SH-SY5Y (cell line): ENCODE results near the gene MMP24.

Source experiments
- GATA2 ChIP-seq: IDR thresholded peaks from 2 replicates; pipeline ENCODE4 v1.6.1; 2011; ENCODE audit warnings: mild to moderate bottlenecking, low read depth, low read length
- GATA3 ChIP-seq: IDR thresholded peaks from 2 replicates; pipeline ENCODE4 v1.6.1; 2011; ENCODE audit warnings: low read depth, mild to moderate bottlenecking, low read length, moderate library complexity

DNA sequence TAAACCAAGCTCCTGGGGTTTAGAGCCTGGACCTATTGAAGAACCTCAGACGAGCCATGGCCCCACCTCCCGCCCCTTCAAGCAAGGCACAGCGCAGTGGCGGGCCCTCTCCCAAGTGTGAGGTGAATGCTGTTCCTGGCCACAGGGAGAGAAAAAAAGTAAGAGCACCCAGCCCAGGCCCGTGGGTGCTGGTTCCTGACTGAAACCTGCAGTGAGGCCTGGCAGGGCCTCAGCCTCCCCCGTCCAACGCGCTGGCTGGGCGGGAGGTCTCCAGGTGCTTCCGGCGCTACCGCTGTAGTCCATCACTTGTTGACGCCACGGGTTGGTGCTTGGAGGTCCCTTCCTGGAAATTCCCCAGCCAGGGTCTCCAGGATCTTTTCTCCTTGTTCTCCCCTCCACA is 71.2 kb downstream of the MMP24 start:
- TF ChIP-seq GATA2: no peak
- TF ChIP-seq GATA3: no peak
